Fibroblast of lung (primary cell): ENCODE measurements around the gene OR2M3. TPM values are rescaled to one million over a fixed set of nuclear protein-coding genes. Genes with fewer than 3 reads are reported as not detected.

ENCODE experiments used
- DNase-seq, 2 donors: peaks; one replicate each; pipeline versions ENCODE4 v3.0.0 to v3.0.0-alpha.2; 2010; ENCODE audit warnings: low read depth in 2 of 2
- H2AFZ ChIP-seq: 2 replicates; pipeline ENCODE4 v1.5.1; 2012; ENCODE audit warnings: low read length, control low read depth, inconsistent platforms
- H3K27ac ChIP-seq: 2 replicates; pipeline ENCODE4 v1.5.1; 2011; ENCODE audit warnings: low read length, control low read depth; ENCODE audit not compliant: insufficient read depth
- H3K27me3 ChIP-seq: 2 replicates; pipeline ENCODE4 v1.5.1; 2011; ENCODE audit warnings: mild to moderate bottlenecking, low read length; ENCODE audit not compliant: control insufficient read depth, insufficient read depth
- H3K36me3 ChIP-seq: 2 replicates; pipeline ENCODE4 v1.5.1; 2011; ENCODE audit warnings: low read length; ENCODE audit not compliant: control insufficient read depth, insufficient read depth
- H3K4me1 ChIP-seq: 2 replicates; pipeline ENCODE4 v1.5.1; 2011; ENCODE audit warnings: low read length; ENCODE audit not compliant: control insufficient read depth, insufficient read depth; ENCODE audit errors: extremely low read depth
- H3K4me2 ChIP-seq: 2 replicates; pipeline ENCODE4 v1.5.1; 2011; ENCODE audit warnings: low read length, control low read depth; ENCODE audit not compliant: insufficient read depth; ENCODE audit errors: extremely low read depth
- H3K4me3 ChIP-seq, 4 experiments: fragments of 200-600 bp in 1 of 4; sonication (generic) in 1 of 4; replicated peaks in 1 of 4; 2 replicates each; pipeline ENCODE4 v1.5.1; 2011 to 2016; ENCODE audit warnings: low read length in 4 of 4, low read depth in 3 of 4, mild to moderate bottlenecking in 3 of 4, control low read depth in 2 of 4, inconsistent platforms in 1 of 4, mixed read lengths in 1 of 4; ENCODE audit not compliant: insufficient read depth in 1 of 4; ENCODE audit errors: control extremely low read depth in 1 of 4
- H3K79me2 ChIP-seq: 2 replicates; pipeline ENCODE4 v1.5.1; 2012; ENCODE audit warnings: mild to moderate bottlenecking, low read length, inconsistent platforms; ENCODE audit not compliant: control insufficient read depth, insufficient read depth
- H3K9ac ChIP-seq: 2 replicates; pipeline ENCODE4 v1.5.1; 2011; ENCODE audit warnings: mild to moderate bottlenecking, low read length, control low read depth; ENCODE audit not compliant: insufficient read depth
- H3K9me3 ChIP-seq: 2 replicates; pipeline ENCODE4 v1.5.1; 2012; ENCODE audit warnings: low read depth, low read length; ENCODE audit not compliant: control insufficient read depth, insufficient read depth
- H4K20me1 ChIP-seq: 2 replicates; pipeline ENCODE4 v1.5.1; 2011; ENCODE audit warnings: low read length; ENCODE audit not compliant: control insufficient read depth, insufficient read depth; ENCODE audit errors: extremely low read depth
- EZH2 ChIP-seq: IDR thresholded peaks from 2 replicates; pipeline ENCODE4 v1.5.1; 2012; ENCODE audit warnings: low read length, control low read depth, mild to moderate bottlenecking; ENCODE audit errors: missing control alignments
- polyA minus RNA-seq: library from RNA; depleted of rRNA, polyadenylated mRNA; stranded (reverse); fragments of >200 nt; gene quantifications from 2 replicates; pipeline ENCODE4 v1.2.3, GENCODE V29; 2011; ENCODE audit warnings: low replicate concordance
- polyA plus RNA-seq, 2 donors: library from polyadenylated mRNA; depleted of rRNA in 1 of 2; stranded (reverse) in 1 of 2; unstranded in 1 of 2; fragments of >200 nt; gene quantifications; 2 replicates each; pipeline ENCODE4 v1.2.1, GENCODE V29; 2011 to 2012; ENCODE audit warnings: missing spikeins in 1 of 2
- total RNA-seq: library from RNA; depleted of rRNA; stranded (reverse); fragments of >200 nt; gene quantifications from 2 replicates; pipeline ENCODE4 v1.2.1, GENCODE V29; 2014
- TF ChIP-seq, protein P1 (sequence below), 2 donors: IDR thresholded peaks in 1 of 2; conservative IDR thresholded peaks in 1 of 2; 1 replicate in 1 of 2; 2 replicates in 1 of 2; pipeline ENCODE4 v1.5.1; 2011 to 2012; ENCODE audit warnings: low read length in 2 of 2, control low read depth in 1 of 2, inconsistent platforms in 1 of 2, low read depth in 1 of 2, mild to moderate bottlenecking in 1 of 2

OR2M3 gene, protein sequence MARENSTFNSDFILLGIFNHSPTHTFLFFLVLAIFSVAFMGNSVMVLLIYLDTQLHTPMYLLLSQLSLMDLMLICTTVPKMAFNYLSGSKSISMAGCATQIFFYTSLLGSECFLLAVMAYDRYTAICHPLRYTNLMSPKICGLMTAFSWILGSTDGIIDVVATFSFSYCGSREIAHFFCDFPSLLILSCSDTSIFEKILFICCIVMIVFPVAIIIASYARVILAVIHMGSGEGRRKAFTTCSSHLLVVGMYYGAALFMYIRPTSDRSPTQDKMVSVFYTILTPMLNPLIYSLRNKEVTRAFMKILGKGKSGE
- total RNA-seq (under 0.01 TPM in 1 of 2 replicates, not detected in the other), polyA plus RNA-seq (0.02 TPM in 1 of 2 replicates, not detected in the other), polyA minus RNA-seq (not detected in 2 replicates)
- not detected in 2 replicates for polyA plus RNA-seq (2012)

DNA sequence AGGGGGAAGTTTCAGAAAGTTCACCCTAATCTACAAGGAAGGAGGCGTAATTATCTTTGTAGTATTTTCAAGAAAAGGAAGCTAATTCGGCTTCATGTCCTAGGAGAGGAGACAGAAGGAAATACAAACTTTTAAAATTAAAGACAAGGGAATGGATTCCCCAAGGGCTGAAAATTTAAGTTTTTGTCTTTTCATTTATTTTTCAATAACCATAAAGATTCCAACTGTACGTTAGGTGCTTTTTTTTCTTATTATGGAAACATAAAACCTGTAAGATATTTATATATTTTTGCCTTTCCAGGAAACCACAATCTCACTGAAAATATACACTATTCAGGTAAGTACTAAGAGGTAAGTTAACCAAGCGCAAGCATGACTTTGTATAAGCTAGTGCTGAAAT is at the start of gene OR2M3:
OR2M3 (plus strand) TSS at position 301 of the 400 bp plus-strand sequence. CDS start 5,803 bp downstream, outside the sequence.
- Histone ChIP-seq H3K9ac (no peak within 1 kb of the TSS), H2AFZ (no peak within 1 kb of the TSS), H3K27me3 (no peaks in the 10 kb centered on the region), H3K27ac (no peak within 1 kb of the TSS), H3K4me3 (no peak within 1 kb of the TSS), H3K4me2 (no peak within 1 kb of the TSS), H3K36me3 (no peaks in the 10 kb centered on the region), H4K20me1 (no peaks in the 10 kb centered on the region), H3K4me1 (no peaks in the 10 kb centered on the region), H3K9me3 (no peaks in the 10 kb centered on the region), H3K79me2 (no peaks in the 10 kb centered on the region)
- TF ChIP-seq EZH2 = no peak
- TF ChIP-seq, protein P1, sequence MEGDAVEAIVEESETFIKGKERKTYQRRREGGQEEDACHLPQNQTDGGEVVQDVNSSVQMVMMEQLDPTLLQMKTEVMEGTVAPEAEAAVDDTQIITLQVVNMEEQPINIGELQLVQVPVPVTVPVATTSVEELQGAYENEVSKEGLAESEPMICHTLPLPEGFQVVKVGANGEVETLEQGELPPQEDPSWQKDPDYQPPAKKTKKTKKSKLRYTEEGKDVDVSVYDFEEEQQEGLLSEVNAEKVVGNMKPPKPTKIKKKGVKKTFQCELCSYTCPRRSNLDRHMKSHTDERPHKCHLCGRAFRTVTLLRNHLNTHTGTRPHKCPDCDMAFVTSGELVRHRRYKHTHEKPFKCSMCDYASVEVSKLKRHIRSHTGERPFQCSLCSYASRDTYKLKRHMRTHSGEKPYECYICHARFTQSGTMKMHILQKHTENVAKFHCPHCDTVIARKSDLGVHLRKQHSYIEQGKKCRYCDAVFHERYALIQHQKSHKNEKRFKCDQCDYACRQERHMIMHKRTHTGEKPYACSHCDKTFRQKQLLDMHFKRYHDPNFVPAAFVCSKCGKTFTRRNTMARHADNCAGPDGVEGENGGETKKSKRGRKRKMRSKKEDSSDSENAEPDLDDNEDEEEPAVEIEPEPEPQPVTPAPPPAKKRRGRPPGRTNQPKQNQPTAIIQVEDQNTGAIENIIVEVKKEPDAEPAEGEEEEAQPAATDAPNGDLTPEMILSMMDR (conservative IDR thresholded peaks at IDR 0.05 in 1 of 2, IDR thresholded peaks at IDR 0.05 in 1 of 2; ENCODE audit: low read depth in 1 of 2, low read length in 2 of 2) = no peak
- DNase-seq = no peak

DNA sequence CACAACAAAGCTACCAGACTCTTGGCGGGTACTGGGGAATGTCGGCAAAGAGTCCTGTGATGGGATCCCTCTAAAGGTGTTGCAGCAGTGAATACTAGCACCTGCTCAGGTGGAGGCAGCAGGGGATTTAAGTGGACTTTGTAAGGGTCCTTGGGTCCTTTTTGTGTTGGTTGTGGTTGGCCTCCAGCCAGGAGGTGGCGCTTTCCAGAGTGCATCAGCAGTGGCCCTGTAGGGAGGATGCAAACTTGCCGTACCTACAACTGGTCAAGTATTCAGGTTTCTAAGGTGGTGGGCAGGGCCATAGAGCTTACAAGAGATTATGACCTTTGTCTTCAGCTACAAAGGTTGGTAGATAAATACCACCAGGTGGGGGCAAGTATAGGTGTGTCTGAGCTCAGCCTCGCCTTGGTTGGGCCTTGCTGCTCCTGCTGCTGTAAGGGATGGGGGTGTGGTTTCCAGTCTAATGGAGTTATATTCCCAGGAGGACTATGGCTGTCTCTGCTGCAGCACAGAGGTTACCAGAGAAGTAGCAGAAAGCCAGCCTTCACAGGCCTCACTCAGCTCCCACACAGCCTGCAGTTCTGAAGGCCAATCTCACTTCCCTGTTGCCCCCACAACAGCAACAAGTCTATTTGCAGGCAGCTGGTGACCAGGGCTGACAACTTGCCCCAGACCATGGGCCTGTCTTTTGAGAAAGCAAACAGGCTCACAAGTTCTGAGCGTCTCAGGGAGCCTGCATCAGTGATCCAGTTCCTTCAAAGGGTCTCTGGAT is 44.8 kb upstream of the OR2M3 start:
- Histone ChIP-seq H3K4me2 (no peak overlapping the region), H2AFZ (no peak overlapping the region), H3K4me3 (no peak overlapping the region), H3K27me3 (no peaks in the 10 kb centered on the region), H3K27ac (no peak overlapping the region), H3K79me2 (no peaks in the 10 kb centered on the region), H3K9me3 (no peaks in the 10 kb centered on the region), H4K20me1 (no peaks in the 10 kb centered on the region), H3K9ac (no peak overlapping the region), H3K36me3 (no peaks in the 10 kb centered on the region), H3K4me1 (no peaks in the 10 kb centered on the region)
- TF ChIP-seq, protein P1 (conservative IDR thresholded peaks at IDR 0.05 in 1 of 2, IDR thresholded peaks at IDR 0.05 in 1 of 2; ENCODE audit: low read depth in 1 of 2, low read length in 2 of 2) = no peak
- TF ChIP-seq EZH2 = no peak
- DNase-seq = no peak

DNA sequence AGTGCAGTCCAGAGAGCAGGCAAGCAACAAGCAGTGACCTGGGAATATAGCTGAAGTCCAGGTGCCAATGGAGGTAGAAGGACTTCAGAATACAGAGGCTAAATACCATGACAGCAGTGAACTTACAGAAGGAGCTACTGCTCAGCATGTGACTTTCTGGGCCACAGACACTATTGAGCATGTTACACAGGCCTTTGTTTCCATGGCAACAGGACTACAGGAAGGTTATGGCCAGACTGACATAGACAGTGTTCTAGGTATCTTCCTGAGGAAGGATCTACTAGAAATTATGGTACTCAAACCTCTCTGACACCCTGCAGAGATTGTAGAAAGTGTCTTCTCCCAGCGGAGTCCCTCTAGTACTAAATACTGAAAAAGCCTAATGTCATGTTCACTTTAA is 41.1 kb upstream of the OR2M3 start:
- H3K79me2 ChIP-seq = no peaks in the 10 kb centered on the region
- no peaks in the 10 kb centered on the region for H3K27me3 ChIP-seq
- H3K9ac ChIP-seq = no peak overlapping the region
- H4K20me1 ChIP-seq = no peaks in the 10 kb centered on the region
- no peak overlapping the region for H2AFZ ChIP-seq
- H3K4me3 ChIP-seq = no peak overlapping the region
- no peaks in the 10 kb centered on the region for H3K4me1 ChIP-seq
- no peak for DNase-seq
- H3K27ac ChIP-seq = no peak overlapping the region
- no peaks in the 10 kb centered on the region for H3K36me3 ChIP-seq
- H3K4me2 ChIP-seq = no peak overlapping the region
- TF ChIP-seq EZH2 = no peak
- TF ChIP-seq, protein P1 (conservative IDR thresholded peaks at IDR 0.05 in 1 of 2, IDR thresholded peaks at IDR 0.05 in 1 of 2; ENCODE audit: low read depth in 1 of 2, low read length in 2 of 2) = no peak
- no peaks in the 10 kb centered on the region for H3K9me3 ChIP-seq
